Body of pancreas (tissue), 4 donors: ENCODE results near the gene ZEB2. TPM values are rescaled to one million over a fixed set of nuclear protein-coding genes. Genes with fewer than 3 reads are reported as not detected.

Source experiments
- ATAC-seq: fragments of 150-250 bp; one replicate; pipeline ENCODE4 v1.9.1; 2016
- DNase-seq, 4 donors: peaks; one replicate each; pipeline ENCODE4 v3.0.0-alpha.2; 2019
- H3K27ac ChIP-seq, 4 donors: fragments of 200-600 bp; sonication (generic); 1 replicate in 3 of 4; 2 replicates in 1 of 4; pipeline versions ENCODE4 v1.5.1 to v1.6.1; 2016 to 2019; ENCODE audit warnings: mild to moderate bottlenecking in 1 of 4, mixed read lengths in 1 of 4, moderate library complexity in 1 of 4
- H3K27me3 ChIP-seq, 2 donors: fragments of 200-600 bp; sonication (generic); one replicate each; pipeline ENCODE4 v1.6.0; 2016; ENCODE audit warnings: mild to moderate bottlenecking in 1 of 2
- H3K36me3 ChIP-seq, 2 donors: fragments of 200-600 bp; sonication (generic); replicated peaks in 1 of 2; 2 replicates each; pipeline ENCODE4 v1.5.1; 2016; ENCODE audit warnings: low read depth in 2 of 2; ENCODE audit not compliant: insufficient read depth in 1 of 2
- H3K4me1 ChIP-seq: fragments of 200-600 bp; sonication (generic); one replicate; pipeline ENCODE4 v1.6.0; 2016
- H3K4me3 ChIP-seq, 2 donors: fragments of 200-600 bp; sonication (generic); 1 replicate in 1 of 2; 2 replicates in 1 of 2; pipeline ENCODE4 v1.5.1; 2016 to 2019
- H3K9me3 ChIP-seq, 3 donors: fragments of 200-600 bp; sonication (generic); 1 replicate in 2 of 3; 2 replicates in 1 of 3; pipeline ENCODE4 v1.5.1; 2016
- CTCF ChIP-seq, 7 experiments: fragments of 450-650 bp in 4 of 7; fragments of 200-600 bp in 3 of 7; sonication (generic) in 3 of 7; IDR thresholded peaks; one replicate each; pipeline ENCODE4 v1.5.1; 2016 to 2019; ENCODE audit warnings: antibody characterized with exemption in 7 of 7
- POLR2A ChIP-seq, 3 donors: fragments of 450-650 bp; IDR thresholded peaks; one replicate each; pipeline ENCODE4 v1.6.1; 2016; ENCODE audit warnings: antibody characterized with exemption in 3 of 3, mild to moderate bottlenecking in 2 of 3
- WGBS, 2 donors: methylation state at CpG; one replicate each; pipeline ENCODE4 v1.1.5; 2017; 5-methylcytosine and 5-hydroxymethylcytosine counted together
- intact Hi-C: fragments of 100-400 bp; cut with DNase I; formaldehyde crosslinking; loops from one replicate; pipeline ENCODE4 v1.15.1; 2023
- total RNA-seq, 2 donors: library from RNA; depleted of rRNA; stranded (reverse); fragments of >200 nt; gene quantifications; one replicate each; pipeline ENCODE4 v1.1.0, GENCODE V29; 2016

The ZEB2 gene
- total RNA-seq, 2 donors from 2014 or later = 18.5 to 24.6 TPM

DNA sequence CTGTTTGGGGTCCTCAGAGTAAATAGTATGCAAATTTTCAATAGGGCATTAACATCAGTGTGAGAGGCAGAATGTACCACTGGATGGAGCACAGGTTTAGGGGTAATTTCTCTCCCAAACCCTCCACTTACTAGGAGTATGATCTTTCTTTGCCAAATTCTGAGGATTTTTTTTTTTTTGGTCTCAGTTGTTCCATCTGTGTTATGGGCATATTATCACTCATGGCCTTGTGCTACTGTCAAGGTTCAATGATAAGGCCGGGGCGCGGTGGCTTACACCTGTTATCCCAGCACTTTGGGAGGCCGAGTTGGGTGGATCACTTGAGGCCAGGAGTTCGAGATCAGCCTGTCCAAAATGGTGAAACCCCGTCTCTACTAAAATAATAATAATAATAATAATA, 30.2 kb upstream of the ZEB2 start:
- Histone ChIP-seq H3K36me3 (no peaks in the 10 kb centered on the region), H3K4me1 (no peaks in the 10 kb centered on the region), H3K9me3 (no peaks in the 10 kb centered on the region), H3K27me3 (no peaks in the 10 kb centered on the region), H3K4me3 (no peak overlapping the region), H3K27ac (no peak overlapping the region)
- no peak for ATAC-seq
- intact Hi-C loops = no loop called here
- 84 to 85% methylated on average over 6 of the region's 6 CpGs for WGBS, 2 donors
- DNase-seq = no peak
- no peak for TF ChIP-seq POLR2A (IDR thresholded peaks at IDR 0.05)

DNA sequence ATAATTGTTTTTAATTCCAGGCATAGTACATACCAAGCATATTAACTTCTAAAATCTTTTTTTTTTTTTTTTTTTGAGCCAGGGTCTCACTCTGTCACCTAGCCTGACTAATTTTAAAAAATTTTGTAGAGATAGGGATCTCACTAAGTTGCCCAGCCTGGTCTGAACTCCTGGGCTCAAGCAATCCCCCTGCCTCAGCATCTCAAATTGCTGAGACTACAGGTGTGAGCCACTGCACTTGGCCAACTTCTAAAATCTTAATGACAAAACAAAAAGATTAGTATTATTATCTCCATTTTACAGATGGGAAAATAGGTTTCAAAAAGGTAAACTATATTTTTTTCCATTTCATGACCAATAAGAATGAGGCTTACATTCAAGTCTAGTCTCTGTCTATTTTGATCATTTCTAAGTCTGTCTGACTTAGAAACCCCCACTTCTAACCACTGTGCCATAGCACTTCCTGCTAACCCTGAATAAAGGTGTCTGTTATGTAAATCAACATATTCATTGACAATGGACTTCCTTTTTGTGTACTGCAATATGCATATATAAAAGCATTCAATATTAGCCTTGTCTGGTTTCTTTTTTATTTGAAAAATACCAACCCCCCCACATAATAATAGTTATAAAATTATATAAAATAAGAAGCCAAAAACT, 28.7 kb upstream of the ZEB2 start:
- DNase-seq = no peak
- intact Hi-C loops = no loop called here
- H3K9me3 ChIP-seq = no peaks in the 10 kb centered on the region
- H3K27ac ChIP-seq = no peak overlapping the region
- no peak overlapping the region for H3K4me3 ChIP-seq
- no peaks in the 10 kb centered on the region for H3K36me3 ChIP-seq
- ATAC-seq = no peak
- H3K4me1 ChIP-seq = no peaks in the 10 kb centered on the region
- TF ChIP-seq CTCF (IDR thresholded peaks at IDR 0.05) (no peak), POLR2A (IDR thresholded peaks at IDR 0.05) (no peak)
- no peaks in the 10 kb centered on the region for H3K27me3 ChIP-seq

DNA sequence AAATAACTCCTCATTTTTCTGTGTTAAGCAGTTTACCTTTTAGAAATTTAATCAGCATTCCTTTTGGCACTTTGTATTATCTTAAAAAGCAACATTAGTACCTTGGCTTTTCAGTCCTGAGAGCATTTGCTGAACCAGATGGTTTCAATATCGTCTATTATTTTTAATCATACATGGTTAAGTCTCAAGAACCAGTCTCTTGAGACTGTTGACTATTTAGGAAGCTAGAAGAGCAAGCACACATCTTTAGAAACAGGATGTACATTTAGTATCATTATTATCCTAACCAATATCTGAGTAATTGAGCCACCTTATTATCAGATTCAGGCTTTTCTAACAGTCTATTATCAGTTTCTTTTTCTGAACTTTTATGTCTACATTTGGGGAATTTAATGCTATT, 28.2 kb upstream of the ZEB2 start:
- intact Hi-C loops = no loop called here
- 43 to 61% methylated on average over 1 of the region's 1 CpG for WGBS, 2 donors

DNA sequence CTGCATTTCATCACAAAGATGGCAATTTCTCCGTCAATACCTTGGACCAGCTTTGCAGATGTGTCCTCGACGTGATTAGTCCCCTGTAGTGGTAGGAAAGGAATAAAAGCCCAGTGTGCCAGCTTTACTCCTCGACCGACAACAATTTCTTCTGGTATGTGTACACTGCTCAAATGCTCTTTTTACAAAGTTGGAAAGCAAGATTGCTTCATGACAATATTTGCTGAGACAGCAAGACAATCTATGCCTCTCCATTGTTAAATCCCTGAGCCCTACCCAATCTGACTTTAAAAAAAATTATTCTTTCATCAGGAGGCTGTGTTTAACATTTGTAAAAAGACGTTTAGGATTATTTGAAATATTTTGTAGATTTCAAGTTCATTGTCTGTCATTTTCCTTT, 27.6 kb upstream of the ZEB2 start:
- Histone ChIP-seq H3K27ac (no peak overlapping the region), H3K4me3 (no peak overlapping the region), H3K36me3 (no peaks in the 10 kb centered on the region), H3K9me3 (no peaks in the 10 kb centered on the region), H3K4me1 (no peaks in the 10 kb centered on the region), H3K27me3 (no peaks in the 10 kb centered on the region)
- WGBS, 2 donors = 77 to 79% methylated on average over 6 of the region's 6 CpGs
- ATAC-seq (no peak), DNase-seq (no peak)
- intact Hi-C loops = no loop called here
- TF ChIP-seq CTCF (IDR thresholded peaks at IDR 0.05) (no peak), POLR2A (IDR thresholded peaks at IDR 0.05) (no peak)

More for the DNA sequence above, 28.2 kb upstream of the ZEB2 start:
- Histone ChIP-seq H3K9me3 (no peaks in the 10 kb centered on the region), H3K4me1 (no peaks in the 10 kb centered on the region), H3K4me3 (no peak overlapping the region), H3K36me3 (no peaks in the 10 kb centered on the region), H3K27ac (no peak overlapping the region), H3K27me3 (no peaks in the 10 kb centered on the region)
- ATAC-seq (no peak), DNase-seq (no peak)
- TF ChIP-seq CTCF (IDR thresholded peaks at IDR 0.05) = no peak
- no peak for TF ChIP-seq POLR2A (IDR thresholded peaks at IDR 0.05)

DNA sequence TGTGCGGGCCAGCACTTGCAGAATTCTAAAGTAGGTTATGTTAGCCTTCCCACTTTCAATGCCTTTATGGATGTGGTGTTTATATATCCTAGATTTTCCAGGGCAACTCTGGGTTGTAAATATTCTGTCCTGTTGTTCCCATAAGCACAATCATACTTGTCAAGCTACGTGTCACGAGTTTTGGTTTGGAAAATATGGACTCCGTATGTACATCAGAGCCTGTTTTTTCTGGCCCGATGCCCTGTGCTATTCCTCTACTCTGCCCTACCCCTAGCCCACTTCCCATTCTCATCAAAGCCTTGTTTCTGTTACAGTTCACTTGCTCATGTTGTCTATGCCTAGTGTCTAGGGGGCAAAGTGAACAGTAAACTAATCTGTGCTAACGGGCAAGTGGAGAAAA, 27.0 kb upstream of the ZEB2 start:
- ATAC-seq (no peak), DNase-seq (peak in 1 of 4 donors; percentile 28)
- no peak overlapping the region for H3K27ac ChIP-seq
- no peaks in the 10 kb centered on the region for H3K9me3 ChIP-seq
- no peaks in the 10 kb centered on the region for H3K4me1 ChIP-seq
- H3K36me3 ChIP-seq = no peaks in the 10 kb centered on the region
- no peak overlapping the region for H3K4me3 ChIP-seq
- intact Hi-C loops = no loop called here
- 77 to 89% methylated on average over 6 of the region's 6 CpGs for WGBS, 2 donors
- no peak for TF ChIP-seq CTCF (IDR thresholded peaks at IDR 0.05)
- TF ChIP-seq POLR2A (IDR thresholded peaks at IDR 0.05) = no peak
- H3K27me3 ChIP-seq = no peaks in the 10 kb centered on the region
